IMR-90 (cell line): ENCODE results near the gene OMD. TPM values are rescaled to one million over a fixed set of nuclear protein-coding genes. Genes with fewer than 3 reads are reported as not detected.
A peak's percentile ranks its signal among the peaks of the same experiment; 100 is the strongest.

ENCODE experiments used
- ATAC-seq: fragments of 200-7000 bp; cut with Tn5 transposase; 2 replicates; pipeline ENCODE4 v1.9.1; 2020; ENCODE audit warnings: low read depth, mild to moderate bottlenecking, moderate library complexity
- BruUV-seq: library from RNA; stranded (reverse); fragments of 400-500 nt; replicated peaks from 2 replicates; lab custom pipeline; 2021; lab: Mats Ljungman, UMichigan
- CTCF ChIA-PET: fragments of 300-600 bp; formaldehyde crosslinking; extraction: SDS; loops from one replicate; lab custom pipeline; 2021; ENCODE audit warnings: antibody characterized with exemption; lab: Yijun Ruan, JAX
- POLR2A ChIA-PET: fragments of 300-600 bp; sonication (Branson Sonifier 250); formaldehyde crosslinking; loops from one replicate; lab custom pipeline; 2022; ENCODE audit warnings: antibody characterized with exemption; ENCODE audit not compliant: unreplicated experiment; lab: Charles Lee
- DNase-seq: peaks from one replicate; pipeline ENCODE4 v3.0.0; 2013
- H2AFZ ChIP-seq: replicated peaks from 2 replicates; pipeline ENCODE3; 2013; ENCODE audit warnings: low read length, mild to moderate bottlenecking; ENCODE audit not compliant: poor library complexity
- H2AK5ac ChIP-seq: 2 replicates; pipeline ENCODE4 v1.6.1; 2013; ENCODE audit warnings: low read depth, low read length, inconsistent platforms
- H2AK9ac ChIP-seq: replicated peaks from 2 replicates; pipeline ENCODE3; 2013; ENCODE audit warnings: mild to moderate bottlenecking, low read depth, low read length, moderate library complexity; ENCODE audit not compliant: poor library complexity
- H2BK120ac ChIP-seq: 2 replicates; pipeline ENCODE4 v1.6.1; 2013; ENCODE audit warnings: low read depth, low read length, inconsistent platforms
- H2BK15ac ChIP-seq: 3 replicates; pipeline ENCODE4 v1.6.1; 2013; ENCODE audit warnings: low read depth, low read length, inconsistent platforms
- H2BK20ac ChIP-seq: 2 replicates; pipeline ENCODE4 v1.6.1; 2013; ENCODE audit warnings: low read depth, mild to moderate bottlenecking, inconsistent platforms, low read length, moderate library complexity
- H2BK5ac ChIP-seq: 2 replicates; pipeline ENCODE4 v1.6.1; 2013; ENCODE audit warnings: mild to moderate bottlenecking, low read depth, low read length, inconsistent platforms; ENCODE audit not compliant: poor library complexity, severe bottlenecking
- H3K14ac ChIP-seq: replicated peaks from 2 replicates; pipeline ENCODE4 v1.6.1; 2013; ENCODE audit warnings: low read depth, low read length, inconsistent platforms
- H3K18ac ChIP-seq: 2 replicates; pipeline ENCODE4 v1.6.1; 2013; ENCODE audit warnings: low read depth, low read length, control low read depth
- H3K23ac ChIP-seq: 2 replicates; pipeline ENCODE4 v1.6.1; 2013; ENCODE audit warnings: low read depth, low read length, inconsistent platforms
- H3K27ac ChIP-seq: 2 replicates; pipeline ENCODE4 v1.5.1; 2013; ENCODE audit warnings: mild to moderate bottlenecking, control low read depth, low read length; ENCODE audit not compliant: insufficient read depth
- H3K27me3 ChIP-seq: 2 replicates; pipeline ENCODE4 v1.6.1; 2013; ENCODE audit warnings: low read length; ENCODE audit not compliant: control insufficient read depth, insufficient read depth
- H3K36me3 ChIP-seq: 2 replicates; pipeline ENCODE4 v1.6.1; 2013; ENCODE audit warnings: low read length, mixed read lengths; ENCODE audit not compliant: control insufficient read depth, insufficient read depth
- H3K4ac ChIP-seq: 2 replicates; pipeline ENCODE4 v1.6.1; 2013; ENCODE audit warnings: low read depth, low read length, inconsistent platforms
- H3K4me1 ChIP-seq: 2 replicates; pipeline ENCODE4 v1.6.1; 2013; ENCODE audit warnings: low read length, mixed read lengths; ENCODE audit not compliant: control insufficient read depth, insufficient read depth
- H3K4me2 ChIP-seq: 2 replicates; pipeline ENCODE4 v1.6.1; 2013; ENCODE audit warnings: low read depth, mild to moderate bottlenecking, control low read depth, low read length, moderate library complexity
- H3K4me3 ChIP-seq: 2 replicates; pipeline ENCODE4 v1.5.1; 2013; ENCODE audit warnings: low read depth, mild to moderate bottlenecking, control low read depth, low read length, moderate library complexity; ENCODE audit not compliant: insufficient read depth
- H3K56ac ChIP-seq: 2 replicates; pipeline ENCODE4 v1.6.1; 2013; ENCODE audit warnings: low read length, inconsistent platforms; ENCODE audit not compliant: insufficient read depth; ENCODE audit errors: extremely low read depth
- H3K79me1 ChIP-seq, 2 experiments: 2 replicates each; pipeline ENCODE4 v1.6.1; 2013; ENCODE audit warnings: low read length in 2 of 2, inconsistent platforms in 1 of 2, low read depth in 1 of 2
- H3K9ac ChIP-seq: 2 replicates; pipeline ENCODE4 v1.6.1; 2013; ENCODE audit warnings: low read depth, low read length, control low read depth
- H3K9me1 ChIP-seq: 2 replicates; pipeline ENCODE4 v1.6.1; 2013; ENCODE audit warnings: low read length, inconsistent platforms; ENCODE audit not compliant: insufficient read depth
- H3K9me3 ChIP-seq: 2 replicates; pipeline ENCODE4 v1.6.1; 2013; ENCODE audit warnings: low read length; ENCODE audit not compliant: control insufficient read depth, insufficient read depth
- H4K20me1 ChIP-seq: 2 replicates; pipeline ENCODE4 v1.6.1; 2013; ENCODE audit warnings: low read length, inconsistent platforms; ENCODE audit not compliant: insufficient read depth
- H4K5ac ChIP-seq: 2 replicates; pipeline ENCODE4 v1.6.1; 2013; ENCODE audit warnings: mild to moderate bottlenecking, low read depth, low read length, control low read depth
- H4K8ac ChIP-seq, 2 experiments: 2 replicates each; pipeline ENCODE4 v1.6.1; 2013; ENCODE audit warnings: low read depth in 2 of 2, low read length in 2 of 2, control low read depth in 1 of 2, inconsistent platforms in 1 of 2
- H4K91ac ChIP-seq: 2 replicates; pipeline ENCODE4 v1.6.1; 2013; ENCODE audit warnings: low read depth, low read length, inconsistent platforms; ENCODE audit not compliant: insufficient read depth
- BHLHE40 ChIP-seq: fragments of 150-350 bp; IDR thresholded peaks from 2 replicates; pipeline ENCODE4 v1.6.1; 2016; ENCODE audit warnings: mild to moderate bottlenecking, low read depth, low read length
- CTCF ChIP-seq: conservative IDR thresholded peaks from 2 replicates; pipeline ENCODE4 v1.5.1; 2012; ENCODE audit warnings: mild to moderate bottlenecking, low read depth, low read length, improper control_type of control experiment
- MAFK ChIP-seq: IDR thresholded peaks from 2 replicates; pipeline ENCODE4 v1.6.1; 2012; ENCODE audit warnings: low read depth, low read length, improper control_type of control experiment
- MAZ ChIP-seq: IDR thresholded peaks from 2 replicates; pipeline ENCODE4 v1.6.1; 2012; ENCODE audit warnings: low read depth, mild to moderate bottlenecking, low read length, improper control_type of control experiment, moderate library complexity, borderline replicate concordance
- MXI1 ChIP-seq: IDR thresholded peaks from 2 replicates; pipeline ENCODE4 v1.6.1; 2012; ENCODE audit warnings: low read depth, mild to moderate bottlenecking, low read length, moderate library complexity, borderline replicate concordance
- NFE2L2 ChIP-seq: fragments of 150-350 bp; IDR thresholded peaks from 2 replicates; pipeline ENCODE4 v1.6.1; 2016; ENCODE audit warnings: low read depth, mild to moderate bottlenecking, low read length
- POLR2A ChIP-seq: IDR thresholded peaks from 2 replicates; pipeline ENCODE4 v1.6.1; 2012; ENCODE audit warnings: mild to moderate bottlenecking, low read depth, low read length
- RAD21 ChIP-seq: IDR thresholded peaks from 2 replicates; pipeline ENCODE4 v1.6.1; 2012; ENCODE audit warnings: low read length, improper control_type of control experiment
- RCOR1 ChIP-seq: IDR thresholded peaks from 2 replicates; pipeline ENCODE4 v1.6.1; 2012; ENCODE audit warnings: mild to moderate bottlenecking, low read length, improper control_type of control experiment; ENCODE audit not compliant: insufficient replicate concordance
- WGBS, 2 experiments: methylation state at CpG; one replicate each; pipeline versions ENCODE4 v1.1.5 to v1.1.7; 2013; ENCODE audit warnings: missing lambda C conversion rate in 2 of 2; ENCODE audit not compliant: insufficient read length in 1 of 2; ENCODE audit errors: extremely low coverage in 2 of 2; 5-methylcytosine and 5-hydroxymethylcytosine counted together
- dilution Hi-C: fragments of 300-500 bp; cut with HindIII; formaldehyde crosslinking; loops from one replicate; pipeline ENCODE4 v1.14.3; 2018; ENCODE audit warnings: low sequenced_read_pairs; ENCODE audit not compliant: unreplicated experiment
- in situ Hi-C: fragments of 300-500 bp; cut with MboI; formaldehyde crosslinking; loops from 3 replicates; pipeline ENCODE4 v1.14.3; 2019; ENCODE audit warnings: low sequenced_read_pairs, inconsistent platforms, mixed read lengths
- intact Hi-C: fragments of 100-400 bp; cut with micrococcal nuclease; formaldehyde crosslinking; loops from 2 replicates; pipeline ENCODE4 v1.10.0; 2022
- polyA plus RNA-seq, 3 experiments: library from polyadenylated mRNA; depleted of rRNA; stranded (reverse); fragments of >200 nt; gene quantifications; 2 replicates each; pipeline ENCODE4 v1.2.3, GENCODE V29; 2012; ENCODE audit warnings: low replicate concordance in 1 of 3
- total RNA-seq: library from RNA; depleted of rRNA; stranded (reverse); fragments of >200 nt; gene quantifications from 2 replicates; pipeline ENCODE4 v1.2.3, GENCODE V29; 2012

OMD gene
- total and polyA plus RNA-seq, 2 of the 4 experiments (the other 2 are of a cell fraction): not detected

GRCh38 chr9:92406477-92406876 lies 17.8 kb downstream of the OMD start:
- no TSS peak for BruUV-seq
- H3K9me1 ChIP-seq: peaks cover 8% of the 10 kb centered on the region; the same call in 1 of the 2 replicates
- H2BK120ac ChIP-seq: no peak overlapping the region
- H2BK20ac ChIP-seq: no peak overlapping the region
- DNase-seq (no peak), ATAC-seq (no peak)
- H2AFZ ChIP-seq: no peak overlapping the region
- ChIA-PET POLR2A (no interaction called here), CTCF (no interaction called here)
- H3K4me2 ChIP-seq: no peak overlapping the region
- dilution Hi-C loops: no loop called here
- no peak overlapping the region for H3K4ac ChIP-seq
- H3K79me1 ChIP-seq: 0 out of 4 replicates have a peak, but pooled peaks cover 0 to 4% of the 10 kb centered on the region in 2 experiments
- H2BK5ac ChIP-seq: no peak overlapping the region
- H2BK15ac ChIP-seq: no peak overlapping the region
- no peaks in the 10 kb centered on the region for H3K36me3 ChIP-seq
- in situ Hi-C loops: no loop called here
- peak overlapping the region in 1 of 2 experiments; percentile 38; a peak in 1 of 4 replicates for H4K8ac ChIP-seq
- H3K27ac ChIP-seq: no peak overlapping the region
- no peak overlapping the region for H3K23ac ChIP-seq
- H4K20me1 ChIP-seq: no peaks in the 10 kb centered on the region
- H3K4me3 ChIP-seq: no peak overlapping the region
- H2AK5ac ChIP-seq: peak overlapping the region; percentile 33; the same call in 1 of the 2 replicates
- no peak overlapping the region for H3K56ac ChIP-seq
- no peaks in the 10 kb centered on the region for H3K9me3 ChIP-seq
- no peak overlapping the region; the same call in 1 of the 2 replicates for H3K18ac ChIP-seq
- H3K4me1 ChIP-seq: peaks cover 8% of the 10 kb centered on the region; the same call in 1 of the 2 replicates
- no peak overlapping the region for H3K9ac ChIP-seq
- no peak overlapping the region for H4K91ac ChIP-seq
- no peak overlapping the region for H2AK9ac ChIP-seq
- H4K5ac ChIP-seq: peak overlapping the region; percentile 1; the same call in 1 of the 2 replicates
- WGBS, 2 experiments: no CpG with 5 or more reads among the region's 3 CpGs
- H3K14ac ChIP-seq: peak overlapping the region; percentile 51; the same call in 1 of the 2 replicates
- intact Hi-C loops: no loop called here
- H3K27me3 ChIP-seq: no peaks in the 10 kb centered on the region
- no peak for TF ChIP-seq RAD21
- no peak for TF ChIP-seq NFE2L2
- TF ChIP-seq POLR2A: no peak
- TF ChIP-seq MAZ: no peak
- no peak for TF ChIP-seq CTCF
- TF ChIP-seq BHLHE40: no peak
- no peak for TF ChIP-seq MAFK
- TF ChIP-seq MXI1: no peak
- TF ChIP-seq RCOR1: no peak
